Esophagus muscularis mucosa (tissue), 4 donors: ENCODE data around the gene FOXJ1. TPM values are rescaled to one million over a fixed set of nuclear protein-coding genes. Genes with fewer than 3 reads are reported as not detected.

Experiments
- DNase-seq: peaks from one replicate; pipeline ENCODE4 v3.0.0-alpha.2; 2017; ENCODE audit errors: extremely low spot score
- H3K27ac ChIP-seq, 4 donors: fragments of 200-600 bp; sonication (generic); replicated peaks in 1 of 4; 1 replicate in 3 of 4; 2 replicates in 1 of 4; pipeline ENCODE4 v1.5.1; 2016 to 2019; ENCODE audit warnings: mild to moderate bottlenecking in 1 of 4
- H3K27me3 ChIP-seq, 4 donors: fragments of 200-600 bp; sonication (generic); one replicate each; pipeline versions ENCODE4 v1.5.1 to v1.6.0; 2016 to 2019
- H3K36me3 ChIP-seq, 4 donors: fragments of 200-600 bp; sonication (generic); one replicate each; pipeline ENCODE4 v1.5.1; 2016 to 2019
- H3K4me1 ChIP-seq, 4 donors: fragments of 200-600 bp; sonication (generic); one replicate each; pipeline ENCODE4 v1.5.1; 2016 to 2019
- H3K4me3 ChIP-seq, 4 donors: fragments of 200-600 bp; sonication (generic); 1 replicate in 2 of 4; 2 replicates in 2 of 4; pipeline ENCODE4 v1.5.1; 2016 to 2019; ENCODE audit warnings: mild to moderate bottlenecking in 4 of 4, moderate library complexity in 1 of 4
- H3K9me3 ChIP-seq, 4 donors: fragments of 200-600 bp; sonication (generic); 1 replicate in 3 of 4; 2 replicates in 1 of 4; pipeline ENCODE4 v1.5.1; 2016 to 2019
- EP300 ChIP-seq: sonication (generic); formaldehyde crosslinking; IDR thresholded peaks from one replicate; pipeline ENCODE4 v1.6.1; 2017; ENCODE audit warnings: antibody characterized with exemption
- POLR2A ChIP-seq: fragments of 450-650 bp; IDR thresholded peaks from one replicate; pipeline ENCODE4 v1.6.1; 2017; ENCODE audit warnings: antibody characterized with exemption, moderate library complexity, mild to moderate bottlenecking, low read depth
- POLR2AphosphoS5 ChIP-seq, 2 donors: sonication (generic); formaldehyde crosslinking; IDR thresholded peaks; one replicate each; pipeline ENCODE4 v1.6.1; 2017; ENCODE audit warnings: antibody characterized with exemption in 2 of 2
- WGBS: methylation state at CpG from one replicate; pipeline ENCODE4 v1.1.5; 2018; 5-methylcytosine and 5-hydroxymethylcytosine counted together
- intact Hi-C: fragments of 100-400 bp; cut with DNase I; formaldehyde crosslinking; loops from one replicate; pipeline ENCODE4 v1.15.1; 2023
- total RNA-seq, 4 donors: library from RNA; depleted of rRNA; stranded (reverse); fragments of >200 nt; gene quantifications; one replicate each; pipeline versions ENCODE4 v1.1.0 to v1.2.1, GENCODE V29; 2016
- TF ChIP-seq, protein P1 (sequence below), 3 experiments: fragments of 200-600 bp in 2 of 3; fragments of 450-650 bp in 1 of 3; sonication (generic) in 2 of 3; IDR thresholded peaks; one replicate each; pipeline ENCODE4 v1.5.1; 2017 to 2019; ENCODE audit warnings: antibody characterized with exemption in 3 of 3, mild to moderate bottlenecking in 2 of 3, moderate library complexity in 1 of 3

FOXJ1 gene
- total RNA-seq, 4 donors from 2014 or later: 0.32 TPM; not detected in 3

GRCh38 chr17:76136276-76137000, 4.6 kb downstream of the FOXJ1 start:
- Histone ChIP-seq H3K9me3 (no peaks in the 10 kb centered on the region), H3K27me3 (peaks cover 0 to 97% (median 67%) of the 10 kb centered on the region in 4 donors), H3K27ac (no peak overlapping the region), H3K36me3 (no peaks in the 10 kb centered on the region), H3K4me1 (peaks cover 22 to 44% (median 35%) of the 10 kb centered on the region in 4 donors), H3K4me3 (no peak overlapping the region)
- no peak for DNase-seq
- TF ChIP-seq EP300 (no peak), POLR2AphosphoS5 (IDR thresholded peaks at IDR 0.05) (no peak), POLR2A (no peak)
- TF ChIP-seq, protein P1, sequence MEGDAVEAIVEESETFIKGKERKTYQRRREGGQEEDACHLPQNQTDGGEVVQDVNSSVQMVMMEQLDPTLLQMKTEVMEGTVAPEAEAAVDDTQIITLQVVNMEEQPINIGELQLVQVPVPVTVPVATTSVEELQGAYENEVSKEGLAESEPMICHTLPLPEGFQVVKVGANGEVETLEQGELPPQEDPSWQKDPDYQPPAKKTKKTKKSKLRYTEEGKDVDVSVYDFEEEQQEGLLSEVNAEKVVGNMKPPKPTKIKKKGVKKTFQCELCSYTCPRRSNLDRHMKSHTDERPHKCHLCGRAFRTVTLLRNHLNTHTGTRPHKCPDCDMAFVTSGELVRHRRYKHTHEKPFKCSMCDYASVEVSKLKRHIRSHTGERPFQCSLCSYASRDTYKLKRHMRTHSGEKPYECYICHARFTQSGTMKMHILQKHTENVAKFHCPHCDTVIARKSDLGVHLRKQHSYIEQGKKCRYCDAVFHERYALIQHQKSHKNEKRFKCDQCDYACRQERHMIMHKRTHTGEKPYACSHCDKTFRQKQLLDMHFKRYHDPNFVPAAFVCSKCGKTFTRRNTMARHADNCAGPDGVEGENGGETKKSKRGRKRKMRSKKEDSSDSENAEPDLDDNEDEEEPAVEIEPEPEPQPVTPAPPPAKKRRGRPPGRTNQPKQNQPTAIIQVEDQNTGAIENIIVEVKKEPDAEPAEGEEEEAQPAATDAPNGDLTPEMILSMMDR (IDR thresholded peaks at IDR 0.05): no peak
- intact Hi-C loops: no loop called here
- WGBS: 82% methylated on average over 16 of the region's 16 CpGs

DNA sequence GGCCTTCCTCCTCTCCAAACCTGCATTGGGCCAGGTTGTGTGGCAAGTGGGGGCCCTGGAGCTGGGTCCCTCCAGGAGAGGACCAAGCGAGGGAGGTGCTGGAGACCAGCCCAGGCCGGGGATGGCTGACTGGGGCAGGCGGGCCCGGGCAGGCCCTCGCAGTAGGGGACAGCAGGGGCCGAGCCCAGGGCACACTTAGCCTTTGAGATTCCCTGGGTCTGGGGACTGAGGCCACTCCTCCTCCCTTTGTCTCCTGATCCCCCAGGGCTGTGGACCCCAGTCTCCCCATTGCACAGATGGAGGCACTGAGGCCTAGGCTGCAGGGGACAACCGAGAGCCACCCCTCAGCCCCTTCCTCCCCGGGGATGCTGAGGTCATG, 5.2 kb downstream of the FOXJ1 start:
- peaks cover 0 to 100% (median 72%) of the 10 kb centered on the region in 4 donors for H3K27me3 ChIP-seq
- TF ChIP-seq POLR2A (no peak), POLR2AphosphoS5 (IDR thresholded peaks at IDR 0.05) (no peak), EP300 (no peak)
- TF ChIP-seq, protein P1 (IDR thresholded peaks at IDR 0.05): no peak
- no peak for DNase-seq
- no peak overlapping the region for H3K27ac ChIP-seq
- H3K4me1 ChIP-seq: peaks cover 16 to 37% (median 29%) of the 10 kb centered on the region in 4 donors
- H3K36me3 ChIP-seq: no peaks in the 10 kb centered on the region
- intact Hi-C loops: no loop called here
- no peaks in the 10 kb centered on the region for H3K9me3 ChIP-seq
- H3K4me3 ChIP-seq: no peak overlapping the region
- 57% methylated on average over 1 of the region's 8 CpGs for WGBS

DNA sequence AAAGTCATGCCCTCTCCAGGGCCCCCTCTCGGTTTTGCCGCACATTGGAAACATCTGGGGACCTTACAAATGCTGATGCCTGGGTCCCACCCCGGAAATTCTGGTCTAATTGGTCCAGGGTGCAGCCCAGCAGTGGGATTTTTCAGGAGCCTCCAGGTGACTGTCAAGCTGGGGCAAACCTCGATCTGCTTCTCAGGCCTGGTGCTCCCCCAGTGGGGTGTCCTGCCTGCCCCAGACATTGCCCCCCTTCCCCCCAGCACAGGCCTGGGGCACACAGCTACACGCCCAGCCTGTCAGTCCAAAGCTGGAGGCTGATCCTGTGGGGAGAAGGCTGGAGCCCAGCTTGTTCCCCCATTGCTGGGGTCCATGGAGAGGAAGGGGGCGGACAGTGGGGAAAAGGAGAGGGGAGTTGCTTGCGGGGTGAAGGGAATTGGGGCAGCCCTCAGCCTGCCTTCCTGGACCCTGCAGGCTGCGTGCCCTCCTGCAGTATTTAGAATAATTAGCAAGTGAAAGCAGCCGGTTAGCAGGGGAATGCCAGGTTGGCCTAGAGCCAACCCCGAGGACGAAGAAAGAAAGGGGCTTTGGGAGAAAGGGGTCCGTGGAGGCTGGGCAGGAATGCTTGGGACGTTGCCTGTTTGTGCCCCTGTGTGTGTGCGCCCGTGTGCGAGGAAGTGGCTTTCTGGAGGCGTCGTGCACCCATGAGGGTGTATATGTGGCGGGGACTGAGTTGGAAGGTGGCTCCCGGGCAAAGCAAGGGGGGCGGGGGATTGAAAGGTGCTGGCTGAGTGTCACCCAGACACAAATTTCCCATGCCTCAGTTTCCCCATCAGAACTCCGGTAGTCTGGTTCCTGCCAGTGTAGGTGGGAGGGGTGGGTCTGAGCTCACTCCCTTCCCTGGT, 5.9 kb downstream of the FOXJ1 start:
- Histone ChIP-seq H3K27ac (no peak overlapping the region), H3K36me3 (no peaks in the 10 kb centered on the region), H3K9me3 (no peaks in the 10 kb centered on the region), H3K27me3 (peaks cover 0 to 100% (median 68%) of the 10 kb centered on the region in 4 donors), H3K4me3 (no peak overlapping the region), H3K4me1 (peaks cover 9 to 31% (median 22%) of the 10 kb centered on the region in 4 donors)
- 52% methylated on average over 19 of the region's 22 CpGs for WGBS
- no peak for DNase-seq
- intact Hi-C loops: no loop called here
- TF ChIP-seq EP300: no peak
- TF ChIP-seq, protein P1 (IDR thresholded peaks at IDR 0.05): no peak
- TF ChIP-seq POLR2AphosphoS5 (IDR thresholded peaks at IDR 0.05): no peak
- no peak for TF ChIP-seq POLR2A

GRCh38 chr17:76132574-76133338, 8.3 kb downstream of the FOXJ1 start:
- TF ChIP-seq EP300: no peak
- no peak for TF ChIP-seq POLR2A
- TF ChIP-seq, protein P1 (IDR thresholded peaks at IDR 0.05): no peak
- Histone ChIP-seq H3K36me3 (no peaks in the 10 kb centered on the region), H3K27me3 (peaks cover 0 to 76% (median 44%) of the 10 kb centered on the region in 4 donors), H3K4me3 (no peak overlapping the region), H3K9me3 (no peaks in the 10 kb centered on the region), H3K4me1 (peaks cover 2 to 7% (median 6%) of the 10 kb centered on the region in 4 donors), H3K27ac (no peak overlapping the region)
- intact Hi-C loops: no loop called here
- 55% methylated on average over 11 of the region's 21 CpGs for WGBS
- no peak for DNase-seq
